GM23248 (cell line): ENCODE results near the gene DAZL.

ENCODE experiments used
- EZH2 ChIP-seq: fragments of 200-600 bp; sonication (generic); IDR thresholded peaks from 2 replicates; pipeline ENCODE4 v1.6.1; 2018; ENCODE audit warnings: antibody characterized with exemption, mild to moderate bottlenecking; ENCODE audit not compliant: insufficient read depth, poor library complexity, severe bottlenecking
- EZH2phosphoT487 ChIP-seq: fragments of 200-600 bp; sonication (generic); IDR thresholded peaks from 2 replicates; pipeline ENCODE4 v1.6.1; 2018; ENCODE audit warnings: antibody characterized with exemption, moderate library complexity, mild to moderate bottlenecking, low read depth; ENCODE audit not compliant: insufficient read depth

DNA sequence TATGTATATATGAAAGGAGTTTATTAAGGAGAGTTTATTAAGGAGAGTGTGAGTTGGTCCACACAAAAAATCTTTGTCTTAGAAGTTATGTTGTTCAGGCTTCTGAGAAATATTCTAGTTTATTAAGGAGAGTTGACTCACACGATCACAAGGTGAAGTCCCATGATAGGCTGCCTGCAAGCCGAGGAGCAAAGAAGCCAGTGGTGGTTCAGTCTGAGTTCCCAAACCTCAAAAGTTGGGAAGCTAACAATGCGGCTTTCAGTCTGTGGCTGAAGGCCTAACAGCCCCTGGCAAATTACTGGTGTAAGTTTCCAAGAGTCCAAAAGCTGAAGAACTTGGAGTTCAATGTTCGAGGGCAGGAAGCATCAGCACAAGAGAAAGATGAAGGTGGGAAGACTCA is 42.4 kb upstream of the DAZL start:
- TF ChIP-seq EZH2 (no peak), EZH2phosphoT487 (no peak)
